BJ (cell line): ENCODE results near the gene LRATD1. TPM values are rescaled to one million over a fixed set of nuclear protein-coding genes. Genes with fewer than 3 reads are reported as not detected.

Experiments used
- CTCF ChIA-PET: fragments of 350-600 bp; formaldehyde crosslinking; extraction: SDS; loops from one replicate; lab custom pipeline; 2021; ENCODE audit warnings: antibody characterized with exemption, inconsistent platforms; lab: Yijun Ruan, JAX
- POLR2A ChIA-PET: fragments of 300-600 bp; sonication (Branson Sonifier 250); formaldehyde crosslinking; extraction: SDS; loops from one replicate; lab custom pipeline; 2021; ENCODE audit warnings: antibody characterized with exemption; lab: Charles Lee
- DNase-seq: peaks from one replicate; pipeline ENCODE4 v3.0.0-alpha.2; 2011; ENCODE audit warnings: low read depth
- H3K27me3 ChIP-seq: 2 replicates; pipeline ENCODE4 v1.6.0; 2011; ENCODE audit warnings: low read length; ENCODE audit not compliant: control insufficient read depth, insufficient read depth
- H3K36me3 ChIP-seq: 2 replicates; pipeline ENCODE4 v1.5.1; 2011; ENCODE audit warnings: low read length; ENCODE audit not compliant: control insufficient read depth, insufficient read depth
- H3K4me3 ChIP-seq: 2 replicates; pipeline ENCODE4 v1.5.1; 2011; ENCODE audit warnings: low read depth, mild to moderate bottlenecking, control low read depth, low read length
- polyA plus RNA-seq: library from polyadenylated mRNA; depleted of rRNA; stranded (reverse); fragments of >200 nt; gene quantifications from 2 replicates; pipeline ENCODE4 v1.2.3, GENCODE V29; 2011
- TF ChIP-seq, protein P1 (sequence below): IDR thresholded peaks from 2 replicates; pipeline ENCODE4 v1.5.1; 2011; ENCODE audit warnings: low read depth, mild to moderate bottlenecking, control low read depth, inconsistent platforms, low read length, moderate library complexity; ENCODE audit not compliant: insufficient read depth

The LRATD1 gene
- polyA plus RNA-seq, 1 experiment = 0.11 TPM

GRCh38 chr2:14675489-14675888 lies 43.0 kb downstream of the LRATD1 start:
- Histone ChIP-seq H3K4me3 (no peak overlapping the region), H3K36me3 (no peaks in the 10 kb centered on the region), H3K27me3 (no peaks in the 10 kb centered on the region)
- no peak for DNase-seq
- CTCF ChIA-PET = interaction anchor here (1.1 kb wide), 1 partner anchor 10 kb away, joined by 3 read pairs; no protein-coding TSS in a partner anchor
- TF ChIP-seq, protein P1, sequence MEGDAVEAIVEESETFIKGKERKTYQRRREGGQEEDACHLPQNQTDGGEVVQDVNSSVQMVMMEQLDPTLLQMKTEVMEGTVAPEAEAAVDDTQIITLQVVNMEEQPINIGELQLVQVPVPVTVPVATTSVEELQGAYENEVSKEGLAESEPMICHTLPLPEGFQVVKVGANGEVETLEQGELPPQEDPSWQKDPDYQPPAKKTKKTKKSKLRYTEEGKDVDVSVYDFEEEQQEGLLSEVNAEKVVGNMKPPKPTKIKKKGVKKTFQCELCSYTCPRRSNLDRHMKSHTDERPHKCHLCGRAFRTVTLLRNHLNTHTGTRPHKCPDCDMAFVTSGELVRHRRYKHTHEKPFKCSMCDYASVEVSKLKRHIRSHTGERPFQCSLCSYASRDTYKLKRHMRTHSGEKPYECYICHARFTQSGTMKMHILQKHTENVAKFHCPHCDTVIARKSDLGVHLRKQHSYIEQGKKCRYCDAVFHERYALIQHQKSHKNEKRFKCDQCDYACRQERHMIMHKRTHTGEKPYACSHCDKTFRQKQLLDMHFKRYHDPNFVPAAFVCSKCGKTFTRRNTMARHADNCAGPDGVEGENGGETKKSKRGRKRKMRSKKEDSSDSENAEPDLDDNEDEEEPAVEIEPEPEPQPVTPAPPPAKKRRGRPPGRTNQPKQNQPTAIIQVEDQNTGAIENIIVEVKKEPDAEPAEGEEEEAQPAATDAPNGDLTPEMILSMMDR = no peak
- POLR2A ChIA-PET = no interaction called here

DNA sequence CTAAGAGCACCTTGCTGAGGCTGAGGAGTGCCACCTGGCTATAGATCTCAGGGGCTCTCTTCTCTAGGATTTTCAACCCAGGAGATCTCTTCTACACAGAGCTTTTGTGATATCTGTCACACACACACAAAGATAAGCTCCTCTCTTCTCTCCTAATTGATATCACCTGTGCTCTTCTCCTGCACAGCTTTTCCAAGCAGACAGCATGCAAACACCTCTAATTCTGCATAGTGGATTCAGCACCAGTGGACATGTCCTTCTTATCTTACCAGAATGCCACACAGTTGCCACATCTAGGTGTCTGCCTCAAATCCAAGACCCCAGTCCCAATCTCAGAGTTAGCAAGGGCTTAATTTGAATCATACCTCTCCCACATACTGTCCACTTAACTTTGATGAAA lies 43.9 kb downstream of the LRATD1 start:
- POLR2A ChIA-PET = no interaction called here
- Histone ChIP-seq H3K4me3 (no peak overlapping the region), H3K27me3 (no peaks in the 10 kb centered on the region), H3K36me3 (no peaks in the 10 kb centered on the region)
- DNase-seq = no peak
- CTCF ChIA-PET = interaction anchor here (1.1 kb wide), 1 partner anchor 9 kb away, joined by 3 read pairs; no protein-coding TSS in a partner anchor
- TF ChIP-seq, protein P1 = no peak

- POLR2A ChIA-PET = no interaction called here
- DNase-seq = no peak
- H3K36me3 ChIP-seq = no peaks in the 10 kb centered on the region
These were observed 44.5 kb downstream of the LRATD1 start for GRCh38 chr2:14677039-14677438.

DNA sequence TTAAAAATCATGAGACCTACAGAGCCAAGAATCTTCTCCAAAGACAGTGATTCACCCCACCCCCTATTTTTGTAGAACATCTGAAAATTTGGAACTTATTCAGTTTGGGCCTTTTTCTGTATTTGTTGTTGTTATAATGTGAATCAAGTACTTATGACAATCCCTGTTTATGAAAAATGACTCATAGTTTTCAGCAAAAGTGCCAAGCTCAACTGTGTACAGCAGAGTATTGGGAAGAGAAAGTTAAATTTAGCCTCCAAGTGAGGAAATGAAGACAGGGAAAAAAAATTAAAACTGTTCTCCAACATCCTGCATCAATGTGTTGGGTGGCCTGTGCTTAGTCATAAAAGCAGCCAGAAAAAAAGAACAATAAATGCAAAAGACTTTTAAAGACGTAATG lies 46.2 kb downstream of the LRATD1 start:
- ChIA-PET POLR2A (no interaction called here), CTCF (no interaction called here)
- Histone ChIP-seq H3K36me3 (no peaks in the 10 kb centered on the region), H3K27me3 (no peaks in the 10 kb centered on the region), H3K4me3 (no peak overlapping the region)
- DNase-seq = no peak
- TF ChIP-seq, protein P1 = no peak

More at GRCh38 chr2:14677039-14677438, 44.5 kb downstream of the LRATD1 start:
- CTCF ChIA-PET = no interaction called here
- Histone ChIP-seq H3K27me3 (no peaks in the 10 kb centered on the region), H3K4me3 (no peak overlapping the region)
- TF ChIP-seq, protein P1 = no peak

DNA sequence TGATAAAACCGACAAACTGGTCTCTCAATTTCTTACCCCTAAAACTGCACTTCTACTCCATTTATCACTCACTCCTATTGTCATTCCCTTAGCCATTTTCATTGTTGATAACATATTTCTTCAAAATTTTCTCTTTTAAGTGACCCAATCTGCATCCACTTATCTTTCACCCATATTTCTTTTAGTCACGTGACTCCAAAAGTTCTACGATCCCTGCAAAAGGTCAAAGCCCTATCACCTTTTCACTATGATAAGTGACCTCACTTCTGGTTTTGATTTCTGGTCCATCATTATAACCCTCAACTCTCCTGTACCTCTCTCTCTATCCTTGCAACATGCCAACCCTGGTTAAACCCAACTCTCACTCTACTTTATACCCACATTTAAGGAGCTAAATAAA lies 49.1 kb downstream of the LRATD1 start:
- TF ChIP-seq, protein P1 = no peak
- no peaks in the 10 kb centered on the region for H3K27me3 ChIP-seq
- ChIA-PET CTCF (no interaction called here), POLR2A (no interaction called here)
- H3K36me3 ChIP-seq = no peaks in the 10 kb centered on the region
- no peak overlapping the region for H3K4me3 ChIP-seq
- DNase-seq = no peak
